DND-41 (cell line): ENCODE results near the gene ZNF506.
"Not testable (repeated sequence)": the region's sequence is repeated elsewhere in the genome, so short reads cannot be mapped to it uniquely, and the experiment has no call there.

ENCODE experiments used
- ATAC-seq: fragments of 200-7000 bp; cut with Tn5 transposase; 3 replicates; pipeline ENCODE4 v1.9.1; 2021; ENCODE audit warnings: low read depth; ENCODE audit not compliant: insufficient read depth
- DNase-seq: peaks from one replicate; pipeline ENCODE4 v3.0.0-alpha.2; 2020
- H2AFZ ChIP-seq: 2 replicates; pipeline ENCODE4 v1.6.0; 2012; ENCODE audit warnings: low read depth, low read length
- H3K27ac ChIP-seq: 2 replicates; pipeline ENCODE4 v1.5.1; 2012; ENCODE audit warnings: low read length, inconsistent platforms
- H3K27me3 ChIP-seq: fragments of 200-600 bp; sonication (generic); 2 replicates; pipeline ENCODE4 v1.6.0; 2012; ENCODE audit warnings: low read length, mild to moderate bottlenecking, inconsistent platforms; ENCODE audit not compliant: insufficient read depth, poor library complexity
- H3K36me3 ChIP-seq: 2 replicates; pipeline ENCODE4 v1.5.1; 2012; ENCODE audit warnings: low read length, inconsistent platforms; ENCODE audit not compliant: insufficient read depth
- H3K4me1 ChIP-seq: 2 replicates; pipeline ENCODE4 v1.5.1; 2012; ENCODE audit warnings: mild to moderate bottlenecking, low read length; ENCODE audit not compliant: insufficient read depth
- H3K4me2 ChIP-seq: 2 replicates; pipeline ENCODE4 v1.6.0; 2012; ENCODE audit warnings: mild to moderate bottlenecking, moderate library complexity, low read length, inconsistent platforms; ENCODE audit not compliant: insufficient read depth
- H3K4me3 ChIP-seq, 2 experiments: fragments of 200-600 bp in 1 of 2; shearing (Covaris generic) in 1 of 2; 2 replicates each; pipeline ENCODE4 v1.5.1; 2012 to 2016; ENCODE audit warnings: inconsistent platforms in 2 of 2, low read length in 2 of 2, mild to moderate bottlenecking in 2 of 2, low read depth in 1 of 2, moderate library complexity in 1 of 2
- H3K79me2 ChIP-seq: 2 replicates; pipeline ENCODE4 v1.6.0; 2012; ENCODE audit warnings: low read length, inconsistent platforms; ENCODE audit not compliant: insufficient read depth
- H3K9ac ChIP-seq: 2 replicates; pipeline ENCODE4 v1.6.0; 2012; ENCODE audit warnings: low read depth, mild to moderate bottlenecking, inconsistent platforms, low read length, moderate library complexity
- H3K9me3 ChIP-seq: 2 replicates; pipeline ENCODE4 v1.5.1; 2012; ENCODE audit warnings: low read length, moderate library complexity, mild to moderate bottlenecking, inconsistent platforms; ENCODE audit not compliant: insufficient read depth, severe bottlenecking
- H4K20me1 ChIP-seq: 2 replicates; pipeline ENCODE4 v1.6.0; 2012; ENCODE audit warnings: low read length; ENCODE audit not compliant: insufficient read depth
- EZH2 ChIP-seq: IDR thresholded peaks from 3 replicates; pipeline ENCODE4 v1.6.1; 2012; ENCODE audit warnings: borderline replicate concordance, low read depth, mild to moderate bottlenecking, moderate library complexity, low read length, inconsistent platforms; ENCODE audit not compliant: severe bottlenecking
- TF ChIP-seq, protein P1 (sequence below): IDR thresholded peaks from 2 replicates; pipeline ENCODE4 v1.5.1; 2012; ENCODE audit warnings: borderline replicate concordance, low read length, moderate library complexity, mild to moderate bottlenecking; ENCODE audit not compliant: poor library complexity, severe bottlenecking; ENCODE audit errors: extremely low read depth

ZNF506 gene

DNA sequence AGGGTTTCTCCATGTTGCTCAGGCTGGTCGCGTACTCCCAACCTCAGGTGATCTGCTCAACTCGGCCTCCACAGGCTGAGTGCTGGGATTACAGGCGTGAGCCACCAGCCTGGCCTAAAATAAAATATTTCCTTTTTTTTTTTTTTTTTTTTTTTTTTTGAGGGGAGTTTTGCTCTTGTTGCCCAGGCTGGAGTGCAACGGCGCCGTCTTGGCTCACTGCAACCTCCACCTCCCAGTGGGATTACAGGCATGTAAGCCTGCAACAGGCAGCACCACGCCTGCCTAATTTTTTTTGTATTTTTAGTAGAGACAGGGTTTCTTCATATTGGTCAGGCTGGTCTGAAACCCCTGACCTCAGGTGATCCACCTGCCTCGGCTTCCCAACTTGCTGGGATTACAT is 4.9 kb downstream of the ZNF506 start:
- ATAC-seq: no peak
- Histone ChIP-seq H3K4me2 (peak overlapping the region; percentile 71), H3K9ac (peak overlapping the region; percentile 44), H3K27ac (peak overlapping the region; percentile 82), H3K4me3 (peak overlapping the region in 1 of 2 experiments; percentile 45; a peak in 2 of 4 replicates), H4K20me1 (peaks cover 38% of the 10 kb centered on the region; the same call in 1 of the 2 replicates), H3K79me2 (peaks cover 97% of the 10 kb centered on the region), H3K9me3 (no peaks in the 10 kb centered on the region), H3K27me3 (no peaks in the 10 kb centered on the region), H2AFZ (no peak overlapping the region), H3K4me1 (peaks cover 54% of the 10 kb centered on the region), H3K36me3 (peaks cover 44% of the 10 kb centered on the region)
- no peak for DNase-seq
- TF ChIP-seq, protein P1, sequence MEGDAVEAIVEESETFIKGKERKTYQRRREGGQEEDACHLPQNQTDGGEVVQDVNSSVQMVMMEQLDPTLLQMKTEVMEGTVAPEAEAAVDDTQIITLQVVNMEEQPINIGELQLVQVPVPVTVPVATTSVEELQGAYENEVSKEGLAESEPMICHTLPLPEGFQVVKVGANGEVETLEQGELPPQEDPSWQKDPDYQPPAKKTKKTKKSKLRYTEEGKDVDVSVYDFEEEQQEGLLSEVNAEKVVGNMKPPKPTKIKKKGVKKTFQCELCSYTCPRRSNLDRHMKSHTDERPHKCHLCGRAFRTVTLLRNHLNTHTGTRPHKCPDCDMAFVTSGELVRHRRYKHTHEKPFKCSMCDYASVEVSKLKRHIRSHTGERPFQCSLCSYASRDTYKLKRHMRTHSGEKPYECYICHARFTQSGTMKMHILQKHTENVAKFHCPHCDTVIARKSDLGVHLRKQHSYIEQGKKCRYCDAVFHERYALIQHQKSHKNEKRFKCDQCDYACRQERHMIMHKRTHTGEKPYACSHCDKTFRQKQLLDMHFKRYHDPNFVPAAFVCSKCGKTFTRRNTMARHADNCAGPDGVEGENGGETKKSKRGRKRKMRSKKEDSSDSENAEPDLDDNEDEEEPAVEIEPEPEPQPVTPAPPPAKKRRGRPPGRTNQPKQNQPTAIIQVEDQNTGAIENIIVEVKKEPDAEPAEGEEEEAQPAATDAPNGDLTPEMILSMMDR: peak; percentile 7
- TF ChIP-seq EZH2: no peak

DNA sequence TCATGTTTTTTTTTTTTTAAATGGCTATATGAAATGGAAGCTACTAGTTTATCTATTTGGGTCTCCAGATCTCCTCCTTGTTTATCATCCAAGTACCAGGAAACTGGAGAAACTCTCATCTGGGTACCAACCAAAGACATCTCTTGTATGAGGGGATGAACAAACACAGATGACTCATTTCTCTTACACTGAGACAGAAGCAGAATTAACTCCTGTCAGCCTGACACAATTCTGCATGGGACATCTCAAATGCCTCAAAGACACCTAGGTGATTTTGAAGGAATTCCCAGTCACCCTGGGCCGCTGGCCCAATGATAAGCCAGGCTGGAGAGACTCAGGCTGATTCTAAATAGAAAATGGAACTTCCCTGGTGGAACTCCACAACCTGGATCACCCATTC is 9.6 kb downstream of the ZNF506 start:
- H3K36me3 ChIP-seq: peaks cover 66% of the 10 kb centered on the region
- H2AFZ ChIP-seq: not testable (repeated sequence)

DNA sequence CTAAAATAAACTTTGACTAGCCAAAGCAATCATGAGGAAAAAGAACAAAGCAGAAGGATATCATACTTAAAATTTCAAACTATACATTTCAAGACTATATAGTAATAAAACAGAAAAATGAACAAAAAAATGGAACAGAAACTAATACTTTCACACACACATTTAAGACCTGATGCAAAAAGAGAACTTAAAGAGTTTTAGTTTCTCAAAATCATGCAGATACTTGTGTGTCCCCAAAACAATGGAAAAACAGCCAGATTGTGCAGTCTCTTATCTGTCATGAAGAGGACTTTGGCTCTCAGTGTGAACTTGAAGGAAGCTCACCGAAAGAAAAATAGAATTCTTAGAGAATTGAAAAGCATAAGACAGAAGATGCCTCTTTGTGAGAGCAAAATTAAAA is 16.1 kb downstream of the ZNF506 start:
- H3K9ac ChIP-seq: no peak overlapping the region
- peaks cover 90% of the 10 kb centered on the region for H3K79me2 ChIP-seq
- peaks cover 70% of the 10 kb centered on the region for H3K36me3 ChIP-seq
- TF ChIP-seq, protein P1: no peak
- TF ChIP-seq EZH2: no peak
- DNase-seq: no peak
- peaks cover 19% of the 10 kb centered on the region; the same call in 1 of the 2 replicates for H4K20me1 ChIP-seq
- H3K27ac ChIP-seq: no peak overlapping the region
- H3K27me3 ChIP-seq: no peaks in the 10 kb centered on the region
- H2AFZ ChIP-seq: no peak overlapping the region
- no peaks in the 10 kb centered on the region for H3K4me1 ChIP-seq
- ATAC-seq: no peak
- H3K4me2 ChIP-seq: no peak overlapping the region
- no peak overlapping the region for H3K4me3 ChIP-seq
- H3K9me3 ChIP-seq: no peaks in the 10 kb centered on the region

More for the DNA sequence above, 9.6 kb downstream of the ZNF506 start:
- not testable (repeated sequence) for H3K27ac ChIP-seq, H3K27me3 ChIP-seq, H3K9ac ChIP-seq, H3K4me3 ChIP-seq, H3K9me3 ChIP-seq, DNase-seq, H3K4me2 ChIP-seq, ATAC-seq
- peaks cover 45% of the 10 kb centered on the region; the same call in 1 of the 2 replicates for H4K20me1 ChIP-seq
- H3K79me2 ChIP-seq: peaks cover 96% of the 10 kb centered on the region
- peaks cover 17% of the 10 kb centered on the region for H3K4me1 ChIP-seq

- no peaks in the 10 kb centered on the region for H3K4me1 ChIP-seq
- no peak overlapping the region for H3K9ac ChIP-seq
- DNase-seq (no peak), ATAC-seq (peak; percentile 29; the same call in 1 of the 3 replicates)
- no peak overlapping the region for H3K27ac ChIP-seq
- peaks cover 55% of the 10 kb centered on the region for H3K79me2 ChIP-seq
- no peak overlapping the region for H3K4me2 ChIP-seq
- no peaks in the 10 kb centered on the region for H3K9me3 ChIP-seq
- no peak overlapping the region for H2AFZ ChIP-seq
- TF ChIP-seq, protein P1: no peak
- no peak for TF ChIP-seq EZH2
- peaks cover 74% of the 10 kb centered on the region for H3K36me3 ChIP-seq
- no peak overlapping the region for H3K4me3 ChIP-seq
- 0 out of 2 replicates have a peak, but pooled peaks cover 4% of the 10 kb centered on the region for H4K20me1 ChIP-seq
- no peaks in the 10 kb centered on the region for H3K27me3 ChIP-seq
Observed at GRCh38 chr19:19788015-19788414, 33.5 kb downstream of the ZNF506 start.

GRCh38 chr19:19785476-19785875 is 36.1 kb downstream of the ZNF506 start:
- H3K9ac ChIP-seq, H3K27ac ChIP-seq, ATAC-seq, H3K4me2 ChIP-seq, H3K4me3 ChIP-seq, H3K9me3 ChIP-seq, H4K20me1 ChIP-seq, H2AFZ ChIP-seq, DNase-seq, H3K4me1 ChIP-seq, H3K27me3 ChIP-seq: not testable (repeated sequence)
- Histone ChIP-seq H3K36me3 (peaks cover 51% of the 10 kb centered on the region), H3K79me2 (peaks cover 69% of the 10 kb centered on the region)
